ENCODE data around the gene DOK3. TPM values are rescaled to one million over a fixed set of nuclear protein-coding genes. Genes with fewer than 3 reads are reported as not detected.

DOK3 gene
- total and polyA plus RNA-seq, 2 experiments from 2014 or later = 2.2 to 11.1 TPM

DNA sequence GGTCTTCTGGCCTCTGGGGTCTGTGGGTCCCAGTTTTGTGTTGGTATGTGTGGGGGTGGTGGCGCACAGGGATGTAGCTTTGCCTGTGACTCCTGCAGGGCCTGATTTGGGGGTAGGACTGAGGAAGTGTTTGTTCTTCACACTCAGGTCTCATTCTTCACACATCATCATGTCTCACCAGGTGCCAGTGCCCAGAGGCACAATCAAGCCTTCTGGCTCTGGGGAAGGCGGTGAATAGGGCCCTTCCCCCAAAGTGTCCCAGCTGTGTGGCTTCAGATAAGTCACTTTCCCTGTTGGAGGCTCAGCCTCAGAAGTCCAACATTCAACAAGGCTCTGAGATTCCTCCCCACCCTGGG, 41.3 kb downstream of the DOK3 start:
- Mint-ChIP-seq H3K36me3 (ENCODE audit: low read depth) (peaks cover 82% of the 10 kb centered on the region), H3K27ac (no peak overlapping the region; the same call in 1 of the 2 replicates), H3K27me3 (ENCODE audit: insufficient read depth, low read depth, poor library complexity) (peaks cover 21% of the 10 kb centered on the region), H3K4me3 (no peak overlapping the region; the same call in 2 of the 3 replicates), H3K4me1 (peaks cover 29% of the 10 kb centered on the region), H3K9me3 (peaks cover 12% of the 10 kb centered on the region)
- DNase-seq (ENCODE audit: low spot score) (no peak), ATAC-seq (no peak)
- peaks cover 60% of the 10 kb centered on the region for H3K79me2 ChIP-seq (replicated peaks; ENCODE audit: insufficient read depth)
- peaks cover 34% of the 10 kb centered on the region for H3K4me1 ChIP-seq (ENCODE audit: insufficient read depth)
- peaks cover 50% of the 10 kb centered on the region for H4K20me1 ChIP-seq (replicated peaks; ENCODE audit: insufficient read depth)
- peaks cover 38% of the 10 kb centered on the region for H3K36me3 ChIP-seq (ENCODE audit: insufficient read depth)
- TF ChIP-seq, protein P1, sequence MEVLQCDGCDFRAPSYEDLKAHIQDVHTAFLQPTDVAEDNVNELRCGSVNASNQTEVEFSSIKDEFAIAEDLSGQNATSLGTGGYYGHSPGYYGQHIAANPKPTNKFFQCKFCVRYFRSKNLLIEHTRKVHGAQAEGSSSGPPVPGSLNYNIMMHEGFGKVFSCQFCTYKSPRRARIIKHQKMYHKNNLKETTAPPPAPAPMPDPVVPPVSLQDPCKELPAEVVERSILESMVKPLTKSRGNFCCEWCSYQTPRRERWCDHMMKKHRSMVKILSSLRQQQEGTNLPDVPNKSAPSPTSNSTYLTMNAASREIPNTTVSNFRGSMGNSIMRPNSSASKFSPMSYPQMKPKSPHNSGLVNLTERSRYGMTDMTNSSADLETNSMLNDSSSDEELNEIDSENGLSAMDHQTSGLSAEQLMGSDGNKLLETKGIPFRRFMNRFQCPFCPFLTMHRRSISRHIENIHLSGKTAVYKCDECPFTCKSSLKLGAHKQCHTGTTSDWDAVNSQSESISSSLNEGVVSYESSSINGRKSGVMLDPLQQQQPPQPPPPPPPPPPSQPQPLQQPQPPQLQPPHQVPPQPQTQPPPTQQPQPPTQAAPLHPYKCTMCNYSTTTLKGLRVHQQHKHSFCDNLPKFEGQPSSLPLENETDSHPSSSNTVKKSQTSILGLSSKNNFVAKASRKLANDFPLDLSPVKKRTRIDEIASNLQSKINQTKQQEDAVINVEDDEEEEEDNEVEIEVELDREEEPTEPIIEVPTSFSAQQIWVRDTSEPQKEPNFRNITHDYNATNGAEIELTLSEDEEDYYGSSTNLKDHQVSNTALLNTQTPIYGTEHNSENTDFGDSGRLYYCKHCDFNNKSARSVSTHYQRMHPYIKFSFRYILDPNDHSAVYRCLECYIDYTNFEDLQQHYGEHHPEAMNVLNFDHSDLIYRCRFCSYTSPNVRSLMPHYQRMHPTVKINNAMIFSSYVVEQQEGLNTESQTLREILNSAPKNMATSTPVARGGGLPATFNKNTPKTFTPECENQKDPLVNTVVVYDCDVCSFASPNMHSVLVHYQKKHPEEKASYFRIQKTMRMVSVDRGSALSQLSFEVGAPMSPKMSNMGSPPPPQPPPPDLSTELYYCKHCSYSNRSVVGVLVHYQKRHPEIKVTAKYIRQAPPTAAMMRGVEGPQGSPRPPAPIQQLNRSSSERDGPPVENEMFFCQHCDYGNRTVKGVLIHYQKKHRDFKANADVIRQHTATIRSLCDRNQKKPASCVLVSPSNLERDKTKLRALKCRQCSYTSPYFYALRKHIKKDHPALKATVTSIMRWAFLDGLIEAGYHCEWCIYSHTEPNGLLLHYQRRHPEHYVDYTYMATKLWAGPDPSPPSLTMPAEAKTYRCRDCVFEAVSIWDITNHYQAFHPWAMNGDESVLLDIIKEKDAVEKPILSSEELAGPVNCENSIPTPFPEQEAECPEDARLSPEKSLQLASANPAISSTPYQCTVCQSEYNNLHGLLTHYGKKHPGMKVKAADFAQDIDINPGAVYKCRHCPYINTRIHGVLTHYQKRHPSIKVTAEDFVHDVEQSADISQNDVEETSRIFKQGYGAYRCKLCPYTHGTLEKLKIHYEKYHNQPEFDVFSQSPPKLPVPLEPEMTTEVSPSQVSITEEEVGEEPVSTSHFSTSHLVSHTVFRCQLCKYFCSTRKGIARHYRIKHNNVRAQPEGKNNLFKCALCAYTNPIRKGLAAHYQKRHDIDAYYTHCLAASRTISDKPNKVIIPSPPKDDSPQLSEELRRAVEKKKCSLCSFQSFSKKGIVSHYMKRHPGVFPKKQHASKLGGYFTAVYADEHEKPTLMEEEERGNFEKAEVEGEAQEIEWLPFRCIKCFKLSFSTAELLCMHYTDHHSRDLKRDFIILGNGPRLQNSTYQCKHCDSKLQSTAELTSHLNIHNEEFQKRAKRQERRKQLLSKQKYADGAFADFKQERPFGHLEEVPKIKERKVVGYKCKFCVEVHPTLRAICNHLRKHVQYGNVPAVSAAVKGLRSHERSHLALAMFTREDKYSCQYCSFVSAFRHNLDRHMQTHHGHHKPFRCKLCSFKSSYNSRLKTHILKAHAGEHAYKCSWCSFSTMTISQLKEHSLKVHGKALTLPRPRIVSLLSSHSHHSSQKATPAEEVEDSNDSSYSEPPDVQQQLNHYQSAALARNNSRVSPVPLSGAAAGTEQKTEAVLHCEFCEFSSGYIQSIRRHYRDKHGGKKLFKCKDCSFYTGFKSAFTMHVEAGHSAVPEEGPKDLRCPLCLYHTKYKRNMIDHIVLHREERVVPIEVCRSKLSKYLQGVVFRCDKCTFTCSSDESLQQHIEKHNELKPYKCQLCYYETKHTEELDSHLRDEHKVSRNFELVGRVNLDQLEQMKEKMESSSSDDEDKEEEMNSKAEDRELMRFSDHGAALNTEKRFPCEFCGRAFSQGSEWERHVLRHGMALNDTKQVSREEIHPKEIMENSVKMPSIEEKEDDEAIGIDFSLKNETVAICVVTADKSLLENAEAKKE (CRISPR knock-in tag; IDR thresholded peaks at IDR 0.05) = no peak
- TF ChIP-seq STAT1 (IDR thresholded peaks at IDR 0.05; ENCODE audit: unreplicated experiment) = no peak
- TF ChIP-seq ZNF331 (CRISPR knock-in tag; IDR thresholded peaks at IDR 0.05; ENCODE audit: low read depth) = no peak
- TF ChIP-seq EZH2phosphoT487 (IDR thresholded peaks at IDR 0.05; ENCODE audit: unreplicated experiment) = no peak
- TF ChIP-seq, protein P2, sequence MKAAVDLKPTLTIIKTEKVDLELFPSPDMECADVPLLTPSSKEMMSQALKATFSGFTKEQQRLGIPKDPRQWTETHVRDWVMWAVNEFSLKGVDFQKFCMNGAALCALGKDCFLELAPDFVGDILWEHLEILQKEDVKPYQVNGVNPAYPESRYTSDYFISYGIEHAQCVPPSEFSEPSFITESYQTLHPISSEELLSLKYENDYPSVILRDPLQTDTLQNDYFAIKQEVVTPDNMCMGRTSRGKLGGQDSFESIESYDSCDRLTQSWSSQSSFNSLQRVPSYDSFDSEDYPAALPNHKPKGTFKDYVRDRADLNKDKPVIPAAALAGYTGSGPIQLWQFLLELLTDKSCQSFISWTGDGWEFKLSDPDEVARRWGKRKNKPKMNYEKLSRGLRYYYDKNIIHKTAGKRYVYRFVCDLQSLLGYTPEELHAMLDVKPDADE (IDR thresholded peaks at IDR 0.05) = no peak
- no peak for TF ChIP-seq EZH2 (IDR thresholded peaks at IDR 0.05; ENCODE audit: low read depth, unreplicated experiment)
- TF ChIP-seq POLR2AphosphoS5 (IDR thresholded peaks at IDR 0.05; ENCODE audit: low read depth) = no peak
- no peak for TF ChIP-seq NANOG (IDR thresholded peaks at IDR 0.05; ENCODE audit: borderline replicate concordance)
- TF ChIP-seq CREB1 (CRISPR knock-in tag; IDR thresholded peaks at IDR 0.05; ENCODE audit: low read depth) = no peak
- TF ChIP-seq ZNF114 (CRISPR knock-in tag; IDR thresholded peaks at IDR 0.05) = no peak
- TF ChIP-seq, protein P3, sequence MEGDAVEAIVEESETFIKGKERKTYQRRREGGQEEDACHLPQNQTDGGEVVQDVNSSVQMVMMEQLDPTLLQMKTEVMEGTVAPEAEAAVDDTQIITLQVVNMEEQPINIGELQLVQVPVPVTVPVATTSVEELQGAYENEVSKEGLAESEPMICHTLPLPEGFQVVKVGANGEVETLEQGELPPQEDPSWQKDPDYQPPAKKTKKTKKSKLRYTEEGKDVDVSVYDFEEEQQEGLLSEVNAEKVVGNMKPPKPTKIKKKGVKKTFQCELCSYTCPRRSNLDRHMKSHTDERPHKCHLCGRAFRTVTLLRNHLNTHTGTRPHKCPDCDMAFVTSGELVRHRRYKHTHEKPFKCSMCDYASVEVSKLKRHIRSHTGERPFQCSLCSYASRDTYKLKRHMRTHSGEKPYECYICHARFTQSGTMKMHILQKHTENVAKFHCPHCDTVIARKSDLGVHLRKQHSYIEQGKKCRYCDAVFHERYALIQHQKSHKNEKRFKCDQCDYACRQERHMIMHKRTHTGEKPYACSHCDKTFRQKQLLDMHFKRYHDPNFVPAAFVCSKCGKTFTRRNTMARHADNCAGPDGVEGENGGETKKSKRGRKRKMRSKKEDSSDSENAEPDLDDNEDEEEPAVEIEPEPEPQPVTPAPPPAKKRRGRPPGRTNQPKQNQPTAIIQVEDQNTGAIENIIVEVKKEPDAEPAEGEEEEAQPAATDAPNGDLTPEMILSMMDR (conservative IDR thresholded peaks at IDR 0.05; ENCODE audit: low read depth in 2 of 2) = no peak
- no peak for TF ChIP-seq JUNB (IDR thresholded peaks at IDR 0.05; ENCODE audit: unreplicated experiment)
- TF ChIP-seq, protein P4, sequence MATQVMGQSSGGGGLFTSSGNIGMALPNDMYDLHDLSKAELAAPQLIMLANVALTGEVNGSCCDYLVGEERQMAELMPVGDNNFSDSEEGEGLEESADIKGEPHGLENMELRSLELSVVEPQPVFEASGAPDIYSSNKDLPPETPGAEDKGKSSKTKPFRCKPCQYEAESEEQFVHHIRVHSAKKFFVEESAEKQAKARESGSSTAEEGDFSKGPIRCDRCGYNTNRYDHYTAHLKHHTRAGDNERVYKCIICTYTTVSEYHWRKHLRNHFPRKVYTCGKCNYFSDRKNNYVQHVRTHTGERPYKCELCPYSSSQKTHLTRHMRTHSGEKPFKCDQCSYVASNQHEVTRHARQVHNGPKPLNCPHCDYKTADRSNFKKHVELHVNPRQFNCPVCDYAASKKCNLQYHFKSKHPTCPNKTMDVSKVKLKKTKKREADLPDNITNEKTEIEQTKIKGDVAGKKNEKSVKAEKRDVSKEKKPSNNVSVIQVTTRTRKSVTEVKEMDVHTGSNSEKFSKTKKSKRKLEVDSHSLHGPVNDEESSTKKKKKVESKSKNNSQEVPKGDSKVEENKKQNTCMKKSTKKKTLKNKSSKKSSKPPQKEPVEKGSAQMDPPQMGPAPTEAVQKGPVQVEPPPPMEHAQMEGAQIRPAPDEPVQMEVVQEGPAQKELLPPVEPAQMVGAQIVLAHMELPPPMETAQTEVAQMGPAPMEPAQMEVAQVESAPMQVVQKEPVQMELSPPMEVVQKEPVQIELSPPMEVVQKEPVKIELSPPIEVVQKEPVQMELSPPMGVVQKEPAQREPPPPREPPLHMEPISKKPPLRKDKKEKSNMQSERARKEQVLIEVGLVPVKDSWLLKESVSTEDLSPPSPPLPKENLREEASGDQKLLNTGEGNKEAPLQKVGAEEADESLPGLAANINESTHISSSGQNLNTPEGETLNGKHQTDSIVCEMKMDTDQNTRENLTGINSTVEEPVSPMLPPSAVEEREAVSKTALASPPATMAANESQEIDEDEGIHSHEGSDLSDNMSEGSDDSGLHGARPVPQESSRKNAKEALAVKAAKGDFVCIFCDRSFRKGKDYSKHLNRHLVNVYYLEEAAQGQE (IDR thresholded peaks at IDR 0.05; ENCODE audit: unreplicated experiment) = no peak
- no peak overlapping the region for H3K27ac ChIP-seq (ENCODE audit: low read depth)
- H3K27me3 ChIP-seq (ENCODE audit: insufficient read depth) = no peaks in the 10 kb centered on the region
- H3K4me3 ChIP-seq = no peak overlapping the region
- no peak overlapping the region for H3K4me2 ChIP-seq
- H3K9me2 ChIP-seq (ENCODE audit: insufficient read depth) = no peaks in the 10 kb centered on the region
- peaks cover 37% of the 10 kb centered on the region for H3F3A ChIP-seq (replicated peaks; ENCODE audit: low read depth)
- H2AFZ ChIP-seq = no peak overlapping the region
